SU-DHL-6 (cell line): ENCODE results near the gene LCE1E.

Experiments used
- EZH2phosphoT487 ChIP-seq: fragments of 200-600 bp; sonication (generic), shearing (Covaris generic); conservative IDR thresholded peaks from 2 replicates; pipeline ENCODE4 v1.6.1; 2018; ENCODE audit warnings: mild to moderate bottlenecking, antibody characterized with exemption, low read length, moderate library complexity, mixed read lengths
- TF ChIP-seq, protein P1 (sequence below): fragments of 200-600 bp; sonication (generic); IDR thresholded peaks from one replicate; pipeline ENCODE4 v1.5.1; 2017; ENCODE audit warnings: antibody characterized with exemption, mild to moderate bottlenecking, low read length, moderate library complexity; ENCODE audit not compliant: insufficient read depth, poor library complexity, severe bottlenecking

DNA sequence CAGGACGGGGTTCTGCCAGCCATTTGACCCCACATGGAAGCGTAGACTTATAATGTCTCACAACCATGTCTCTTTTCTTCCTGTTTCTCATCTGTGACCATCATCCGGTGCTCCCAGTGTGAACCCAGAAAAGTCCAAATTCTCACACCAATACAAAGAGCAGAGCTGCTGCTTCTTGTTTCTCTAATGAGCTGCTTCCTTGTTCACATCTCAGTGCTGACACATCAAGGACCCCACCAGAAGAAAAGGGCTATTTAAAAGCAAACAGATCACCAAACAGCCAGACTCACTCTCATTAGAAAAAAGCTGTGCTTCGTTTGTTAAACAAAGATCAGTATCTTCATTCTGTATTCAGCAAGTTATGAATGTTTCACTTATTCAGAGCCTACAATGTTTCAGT lies 9.6 kb downstream of the LCE1E start:
- TF ChIP-seq, protein P1, sequence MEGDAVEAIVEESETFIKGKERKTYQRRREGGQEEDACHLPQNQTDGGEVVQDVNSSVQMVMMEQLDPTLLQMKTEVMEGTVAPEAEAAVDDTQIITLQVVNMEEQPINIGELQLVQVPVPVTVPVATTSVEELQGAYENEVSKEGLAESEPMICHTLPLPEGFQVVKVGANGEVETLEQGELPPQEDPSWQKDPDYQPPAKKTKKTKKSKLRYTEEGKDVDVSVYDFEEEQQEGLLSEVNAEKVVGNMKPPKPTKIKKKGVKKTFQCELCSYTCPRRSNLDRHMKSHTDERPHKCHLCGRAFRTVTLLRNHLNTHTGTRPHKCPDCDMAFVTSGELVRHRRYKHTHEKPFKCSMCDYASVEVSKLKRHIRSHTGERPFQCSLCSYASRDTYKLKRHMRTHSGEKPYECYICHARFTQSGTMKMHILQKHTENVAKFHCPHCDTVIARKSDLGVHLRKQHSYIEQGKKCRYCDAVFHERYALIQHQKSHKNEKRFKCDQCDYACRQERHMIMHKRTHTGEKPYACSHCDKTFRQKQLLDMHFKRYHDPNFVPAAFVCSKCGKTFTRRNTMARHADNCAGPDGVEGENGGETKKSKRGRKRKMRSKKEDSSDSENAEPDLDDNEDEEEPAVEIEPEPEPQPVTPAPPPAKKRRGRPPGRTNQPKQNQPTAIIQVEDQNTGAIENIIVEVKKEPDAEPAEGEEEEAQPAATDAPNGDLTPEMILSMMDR: no peak
- no peak for TF ChIP-seq EZH2phosphoT487
